ENCODE results near the gene BRD4.

GRCh38 chr19:15200553-15201364 is 131.6 kb downstream of the BRD4 start, which contains the start of gene NOTCH3:
- TF ChIP-seq POLR2AphosphoS5 (IDR thresholded peaks at IDR 0.05; ENCODE audit: low read depth) = peak; percentile 64; the same call in 1 of the 2 replicates
- no peak for TF ChIP-seq CTCF (conservative IDR thresholded peaks at IDR 0.05; ENCODE audit: low read depth in 2 of 2)
- no peak for TF ChIP-seq EZH2phosphoT487 (IDR thresholded peaks at IDR 0.05; ENCODE audit: unreplicated experiment)
- no peak for TF ChIP-seq EZH2 (IDR thresholded peaks at IDR 0.05; ENCODE audit: low read depth, unreplicated experiment)
- no peak for TF ChIP-seq REST (IDR thresholded peaks at IDR 0.05; ENCODE audit: unreplicated experiment)
- TF ChIP-seq JUNB (IDR thresholded peaks at IDR 0.05; ENCODE audit: unreplicated experiment) = no peak
- TF ChIP-seq ZNF114 (CRISPR knock-in tag; IDR thresholded peaks at IDR 0.05) = no peak
- TF ChIP-seq CREB1 (CRISPR knock-in tag; IDR thresholded peaks at IDR 0.05; ENCODE audit: low read depth) = no peak
- TF ChIP-seq ETS1 (IDR thresholded peaks at IDR 0.05) = no peak
- TF ChIP-seq STAT1 (IDR thresholded peaks at IDR 0.05; ENCODE audit: unreplicated experiment) = no peak
- no peak for TF ChIP-seq NANOG (IDR thresholded peaks at IDR 0.05; ENCODE audit: borderline replicate concordance)
